HG03159 (cell line): Measurements from ENCODE around the gene MYOG.

Experiments
- ATAC-seq: cut with Tn5 transposase; IDR thresholded peaks from one replicate; pipeline ENCODE4 v1.9.1; 2021; ENCODE audit warnings: mild to moderate bottlenecking, moderate library complexity; ENCODE audit not compliant: unreplicated experiment

The MYOG gene

DNA sequence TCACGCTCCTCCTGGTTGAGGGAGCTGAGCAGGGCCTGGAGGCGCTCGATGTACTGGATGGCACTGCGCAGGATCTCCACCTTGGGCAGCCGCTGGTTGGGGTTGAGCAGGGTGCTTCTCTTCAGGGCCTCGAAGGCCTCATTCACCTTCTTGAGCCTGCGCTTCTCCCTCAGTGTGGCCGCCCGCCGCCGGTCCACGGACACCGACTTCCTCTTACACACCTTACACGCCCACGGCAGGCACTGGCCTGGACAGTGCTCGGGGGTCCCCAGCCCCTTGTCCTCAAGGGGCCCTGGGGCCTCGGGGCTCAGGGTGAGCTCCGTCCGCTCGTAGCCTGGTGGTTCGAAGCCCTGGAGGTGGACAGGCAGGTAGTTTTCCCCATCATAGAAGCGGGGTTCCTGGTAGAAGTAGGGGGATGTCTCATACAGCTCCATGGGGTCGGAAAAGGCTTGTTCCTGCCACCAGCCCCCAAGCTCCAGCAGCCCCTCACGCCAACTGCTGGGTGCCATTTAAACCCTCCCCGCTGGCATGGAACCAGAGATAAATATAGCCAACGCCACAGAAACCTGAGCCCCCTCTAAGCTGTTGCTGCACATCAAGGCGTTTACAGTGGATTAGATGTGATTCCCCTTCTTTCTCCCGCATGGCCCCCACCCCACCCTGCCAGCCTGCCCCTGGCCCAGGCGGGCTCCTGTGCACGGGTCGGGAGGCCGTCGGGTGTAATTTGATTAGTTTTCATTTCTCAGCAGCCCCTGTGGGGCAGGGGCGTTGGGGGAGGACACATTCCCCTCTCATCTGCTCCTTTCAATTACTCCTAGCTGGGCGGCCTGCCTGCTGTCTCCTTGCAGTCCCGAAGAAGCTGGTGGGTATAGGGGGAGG is at the start of gene MYOG:
Gene MYOG (minus strand): TSS at position 485 of the 879 bp plus-strand sequence. CDS start 51 bp downstream, at position 434.
- ATAC-seq: no peak

DNA sequence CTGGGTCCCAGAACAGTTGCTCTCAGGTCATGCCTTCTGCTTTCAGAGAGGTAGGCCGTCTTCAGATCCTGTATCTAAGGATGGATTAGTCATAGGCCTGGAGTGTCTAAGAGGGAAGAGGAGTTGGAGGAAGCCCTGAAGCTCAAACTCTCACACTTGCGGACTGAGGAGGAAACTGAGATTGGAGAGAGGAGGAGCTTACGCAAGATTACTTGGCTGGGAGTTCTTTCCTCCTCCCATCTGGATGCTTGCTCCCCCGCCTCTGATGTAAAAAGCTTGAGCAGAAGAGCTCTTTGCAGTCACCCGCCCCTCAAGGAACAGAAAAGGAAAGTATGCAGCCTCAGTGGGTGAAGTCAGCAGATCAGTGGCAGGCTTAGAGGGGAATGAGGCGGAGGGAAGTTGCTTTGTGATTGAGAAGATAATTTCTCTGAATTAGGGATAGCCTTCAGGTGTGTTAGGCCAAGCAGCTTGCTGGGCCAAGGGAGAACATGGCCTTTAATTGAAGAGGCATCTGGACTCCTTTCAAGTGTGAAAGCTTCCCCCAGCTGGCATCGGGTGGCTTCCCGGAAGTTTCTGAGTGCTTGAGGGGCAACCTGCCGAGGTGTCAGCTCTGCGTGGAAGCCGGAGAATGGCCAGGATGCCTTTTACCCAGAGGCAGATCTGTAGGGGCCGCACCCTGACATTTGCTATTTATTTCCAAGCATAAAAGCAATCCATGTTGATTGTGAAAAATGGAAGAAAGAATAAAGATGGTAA is 48.3 kb upstream of the MYOG start:
- ATAC-seq: no peak

DNA sequence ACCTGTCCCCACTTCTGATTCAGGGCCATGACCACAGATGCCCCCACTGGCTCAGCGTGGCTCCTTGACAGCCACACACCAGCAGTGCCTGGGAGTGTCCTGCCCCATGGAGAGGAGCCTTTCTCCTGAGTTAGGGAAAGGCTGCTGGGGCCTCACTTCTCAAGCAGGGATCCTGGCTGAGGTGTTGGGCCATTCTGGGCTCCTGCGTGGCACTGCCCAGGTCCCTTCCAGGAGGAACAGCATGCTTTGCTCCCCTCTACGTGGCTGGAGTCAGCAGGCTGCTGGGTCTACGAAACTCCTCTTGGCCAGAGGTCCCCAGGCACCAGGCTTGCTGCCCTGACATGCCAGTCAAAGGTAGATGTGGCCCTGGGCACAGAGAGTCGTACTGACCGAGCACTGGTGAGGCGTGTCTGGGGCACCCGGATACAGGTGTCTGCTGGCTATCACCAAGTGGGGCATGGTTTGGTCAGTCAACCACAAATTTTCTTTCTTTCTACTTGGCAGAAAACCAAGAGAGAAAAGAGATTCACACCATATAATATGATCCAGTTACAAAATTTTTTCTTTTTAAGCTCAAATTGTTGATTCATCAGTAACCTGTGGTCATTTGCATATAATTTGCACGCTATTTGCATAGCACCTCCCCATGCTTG is 45.9 kb upstream of the MYOG start:
- ATAC-seq: no peak

DNA sequence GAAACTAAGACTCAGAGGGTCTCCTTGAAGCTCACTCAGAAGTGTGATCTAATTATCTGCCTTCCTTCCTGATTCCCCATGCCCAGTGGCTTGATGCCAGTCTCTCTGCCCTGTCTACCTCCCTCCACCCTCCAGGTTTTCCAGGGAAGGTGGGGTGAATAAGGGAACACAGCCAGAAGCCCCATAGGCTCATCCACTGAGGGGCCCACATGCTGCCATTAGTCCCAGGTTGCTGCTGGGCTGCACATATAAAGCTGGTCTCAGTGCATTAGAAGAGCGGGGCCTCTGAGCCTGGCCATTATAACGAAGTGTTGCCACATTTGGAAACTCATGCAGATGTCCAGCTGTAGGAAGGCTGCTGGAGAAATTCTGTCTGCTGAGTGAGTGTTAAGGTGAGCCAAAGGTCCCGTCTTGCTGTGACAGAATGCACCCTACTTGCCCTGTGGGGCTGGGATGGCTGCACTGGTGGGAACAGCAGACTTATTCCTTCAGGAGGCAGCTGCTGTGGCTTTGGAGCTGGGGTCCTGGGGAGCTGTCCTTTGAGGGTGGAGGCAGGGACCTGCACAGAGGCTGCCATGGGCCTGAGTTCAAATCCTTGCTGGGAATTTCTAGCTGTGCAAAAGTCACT is 44.7 kb upstream of the MYOG start:
- no peak for ATAC-seq

DNA sequence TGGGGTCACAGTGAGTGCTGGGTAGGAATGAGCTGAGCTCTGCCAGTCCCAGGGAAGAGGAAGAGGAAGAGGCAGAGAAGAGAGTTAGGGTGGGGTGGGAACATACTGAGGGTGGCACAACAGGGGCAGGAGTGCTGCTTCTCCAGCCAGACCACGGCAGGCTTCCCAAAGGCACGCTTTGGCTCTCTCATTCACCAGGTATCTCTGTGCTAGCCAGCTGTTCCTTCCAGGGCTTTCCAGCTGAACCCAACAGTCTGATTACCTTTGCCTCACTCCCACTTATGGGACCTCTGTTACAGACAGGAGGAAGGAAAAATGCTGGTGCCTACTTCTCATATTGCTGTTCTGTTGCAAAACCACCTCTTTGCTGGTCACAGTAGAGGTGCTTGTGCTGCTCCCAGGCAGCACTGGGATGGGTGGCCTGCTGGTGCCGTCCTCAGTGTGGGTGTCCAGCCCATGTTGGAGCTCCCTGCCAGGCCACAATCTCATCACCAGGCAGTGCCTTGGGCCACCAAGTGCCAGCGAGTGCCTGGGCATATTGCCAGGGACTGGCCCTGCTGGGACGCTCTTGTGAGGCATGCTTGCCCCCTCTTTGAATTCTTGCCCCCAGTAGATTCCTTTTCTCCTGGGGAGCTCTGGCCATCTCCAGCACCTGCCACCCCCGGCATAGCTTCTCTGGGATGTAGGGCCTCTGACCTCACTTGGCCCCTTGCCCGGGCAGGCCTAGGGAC is 43.9 kb upstream of the MYOG start:
- ATAC-seq: no peak

DNA sequence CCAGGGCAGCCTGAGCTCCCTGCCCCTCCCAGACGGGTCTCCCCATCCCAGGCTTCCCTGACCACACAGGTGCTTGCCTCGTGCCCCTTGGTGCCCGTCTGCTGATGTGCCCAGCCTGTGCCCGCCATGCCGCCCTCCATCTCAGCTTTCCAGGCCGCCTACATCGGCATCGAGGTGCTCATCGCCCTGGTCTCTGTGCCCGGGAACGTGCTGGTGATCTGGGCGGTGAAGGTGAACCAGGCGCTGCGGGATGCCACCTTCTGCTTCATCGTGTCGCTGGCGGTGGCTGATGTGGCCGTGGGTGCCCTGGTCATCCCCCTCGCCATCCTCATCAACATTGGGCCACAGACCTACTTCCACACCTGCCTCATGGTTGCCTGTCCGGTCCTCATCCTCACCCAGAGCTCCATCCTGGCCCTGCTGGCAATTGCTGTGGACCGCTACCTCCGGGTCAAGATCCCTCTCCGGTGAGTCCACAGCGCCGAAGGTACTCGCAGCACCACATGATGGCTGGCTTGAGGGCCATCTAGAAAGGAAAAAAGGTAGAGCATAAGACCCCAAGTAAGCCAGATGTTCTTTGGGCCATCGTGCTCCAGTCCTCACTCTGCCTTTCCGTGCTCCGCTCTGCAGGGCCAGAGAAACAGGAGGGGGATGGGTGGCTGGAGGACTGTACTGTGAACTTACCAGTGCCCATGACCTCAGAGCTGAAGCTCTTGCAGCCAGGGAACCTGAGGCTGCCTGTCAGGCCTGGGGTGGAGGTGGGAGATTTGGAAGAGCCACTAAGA is 43.1 kb upstream of the MYOG start:
- no peak for ATAC-seq

DNA sequence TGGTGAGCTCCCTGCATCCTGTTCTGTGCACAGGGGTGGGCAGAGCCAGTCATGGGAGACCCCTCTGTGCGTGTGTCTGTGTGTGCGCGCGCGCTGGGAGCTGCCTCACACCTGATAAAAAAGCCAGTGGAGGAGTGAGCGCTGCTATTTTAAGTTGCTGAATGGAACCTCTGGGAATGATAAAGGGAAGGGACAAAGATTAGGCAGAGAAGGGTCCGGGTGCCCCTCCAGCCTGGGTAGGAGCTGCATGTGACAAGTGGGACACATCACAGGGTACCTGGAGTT is 42.6 kb upstream of the MYOG start:
- no peak for ATAC-seq

DNA sequence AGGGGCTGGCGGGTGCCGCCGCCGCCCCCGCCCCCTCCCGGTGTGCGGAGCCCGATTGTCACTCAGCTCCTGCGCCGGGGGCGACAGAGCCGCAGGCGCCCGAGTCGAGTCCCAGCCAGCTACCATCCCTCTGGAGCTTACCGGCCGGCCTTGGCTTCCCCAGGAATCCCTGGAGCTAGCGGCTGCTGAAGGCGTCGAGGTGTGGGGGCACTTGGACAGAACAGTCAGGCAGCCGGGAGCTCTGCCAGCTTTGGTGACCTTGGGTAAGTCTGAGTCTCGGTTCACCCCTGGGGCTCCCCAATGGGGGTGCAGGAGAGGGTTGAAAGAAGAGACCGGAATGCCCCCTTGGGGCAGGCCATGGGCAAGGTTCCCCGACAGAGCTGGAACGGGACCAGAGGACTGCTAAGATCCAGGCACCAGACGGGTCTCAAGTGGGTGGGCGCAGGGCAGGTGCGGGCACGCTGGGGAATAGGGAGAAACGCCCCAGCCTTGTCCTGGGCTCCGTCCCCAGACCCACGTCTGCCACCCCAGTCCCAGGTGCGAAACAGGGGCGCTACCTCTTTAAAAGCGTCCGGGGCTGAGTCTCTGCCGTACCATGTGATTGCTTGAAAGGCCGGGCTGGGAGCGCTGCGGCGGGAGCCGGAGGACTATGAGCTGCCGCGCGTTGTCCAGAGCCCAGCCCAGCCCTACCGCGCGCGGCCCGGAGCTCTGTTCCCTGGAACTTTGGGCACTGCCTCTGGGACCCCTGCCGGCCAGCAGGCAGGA is 42.0 kb upstream of the MYOG start, which contains the start of gene ADORA1:
Gene ADORA1 (plus strand): TSS at position 61 of the 765 bp plus-strand sequence. CDS start 1,116 bp downstream, outside the sequence.
- ATAC-seq: no peak

DNA sequence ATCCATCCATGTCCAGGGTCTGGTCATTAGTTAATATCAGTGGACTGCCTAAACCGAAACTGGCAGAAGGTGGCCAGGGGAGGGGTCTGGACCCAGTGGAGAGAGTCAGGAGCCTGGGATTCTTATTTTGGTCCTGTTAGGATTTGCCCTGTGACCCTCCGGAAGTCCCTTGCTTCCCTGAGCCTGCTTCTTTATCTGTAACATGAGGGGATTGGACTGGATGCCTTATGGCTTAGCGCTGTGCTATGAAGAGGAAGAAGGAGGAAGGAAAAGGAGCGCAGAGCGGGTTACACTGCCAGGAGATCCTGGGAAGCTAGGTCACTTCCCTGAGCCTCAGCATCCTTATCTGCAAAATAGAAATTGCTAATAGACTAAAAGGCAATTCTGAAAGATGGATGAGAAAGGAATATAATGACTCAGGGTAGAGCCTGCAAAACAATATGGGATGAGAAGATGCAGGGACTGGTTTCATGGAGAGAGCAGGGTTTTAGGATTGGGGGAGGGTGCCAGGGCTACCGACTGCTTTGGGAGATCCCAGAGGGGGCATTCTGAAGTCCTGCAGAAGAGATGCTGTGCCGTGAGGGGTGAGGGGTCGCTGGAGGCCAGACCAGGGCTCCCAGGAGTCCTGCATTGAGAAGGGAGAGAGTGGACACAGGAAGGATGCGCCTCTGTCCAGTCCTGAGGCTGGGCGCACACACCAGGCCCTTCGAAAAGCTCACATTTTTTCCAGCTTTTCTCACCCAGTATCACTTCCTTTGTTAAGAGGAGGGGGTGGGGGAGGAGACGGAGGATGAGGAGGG is 41.3 kb upstream of the MYOG start:
- ATAC-seq: no peak

DNA sequence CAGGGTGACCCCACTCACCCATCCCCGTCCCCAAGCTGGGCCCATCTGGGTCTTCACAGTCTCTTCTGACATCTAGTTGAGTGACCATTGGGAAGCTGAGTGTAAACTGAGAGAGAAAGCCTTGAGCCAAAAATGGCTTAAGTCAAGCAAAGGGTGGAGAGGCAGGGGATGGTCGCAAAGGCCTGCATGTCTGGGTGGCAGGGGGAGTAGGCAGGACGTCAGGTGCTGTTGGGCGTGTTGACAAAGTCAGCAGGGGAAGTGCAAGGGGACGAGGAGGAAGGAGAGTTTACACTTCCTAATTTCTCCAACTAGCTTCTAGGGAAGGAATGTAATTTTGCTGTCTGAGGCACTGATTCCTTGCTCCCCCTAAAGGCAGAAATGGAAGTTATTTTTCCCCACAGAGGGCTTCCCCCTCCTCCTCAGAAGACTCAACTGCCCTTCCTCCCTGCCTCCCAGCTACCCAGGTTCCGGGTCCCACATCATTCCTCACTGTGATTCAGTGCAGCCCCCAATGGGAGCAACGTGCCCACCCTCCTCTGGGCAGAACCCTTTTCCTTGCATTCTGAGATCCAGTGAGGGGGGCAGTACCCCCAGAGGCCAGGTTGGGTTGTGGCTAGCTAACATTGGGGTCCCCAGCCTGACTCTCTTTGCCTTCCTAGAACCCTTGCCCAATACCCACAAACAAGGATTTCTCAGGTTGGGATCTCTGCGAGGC is 40.5 kb upstream of the MYOG start:
- no peak for ATAC-seq

DNA sequence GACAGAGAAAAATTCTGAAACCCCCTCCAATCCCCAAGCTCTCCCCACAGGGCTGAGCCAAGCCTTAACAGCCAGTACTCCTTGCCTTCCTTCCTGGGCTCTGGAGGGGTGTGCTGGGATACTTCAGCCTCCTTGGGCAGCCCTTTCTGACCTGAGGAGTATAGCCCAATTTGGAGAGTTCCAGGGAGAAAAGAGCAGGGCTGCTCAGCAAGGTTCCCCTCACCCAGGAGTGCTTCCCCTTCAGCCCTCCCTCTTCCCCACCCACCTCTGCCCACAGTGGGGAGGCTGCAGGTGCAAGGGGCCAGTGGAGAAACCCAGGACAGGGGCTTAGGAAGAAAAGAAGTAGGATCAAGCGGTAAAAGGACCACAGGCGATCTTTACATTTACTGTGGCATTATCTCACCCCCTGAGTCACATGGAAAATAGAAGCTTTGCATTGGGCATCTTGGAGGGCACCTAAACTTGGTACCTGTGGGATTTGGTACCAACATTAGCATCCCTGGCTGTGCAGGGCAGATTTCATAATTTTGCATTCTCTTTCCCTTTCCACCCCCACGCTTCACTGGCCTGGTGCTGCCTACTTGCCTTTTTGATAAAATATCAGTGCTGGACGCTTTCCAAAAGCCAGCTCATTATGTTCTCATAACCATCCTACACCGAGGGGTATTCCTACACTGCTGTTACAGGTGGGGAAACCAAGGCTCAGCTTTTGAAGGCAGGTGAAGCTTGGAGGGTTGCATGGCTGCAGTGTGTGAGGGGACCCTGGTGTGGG is 38.9 kb upstream of the MYOG start:
- ATAC-seq: no peak

DNA sequence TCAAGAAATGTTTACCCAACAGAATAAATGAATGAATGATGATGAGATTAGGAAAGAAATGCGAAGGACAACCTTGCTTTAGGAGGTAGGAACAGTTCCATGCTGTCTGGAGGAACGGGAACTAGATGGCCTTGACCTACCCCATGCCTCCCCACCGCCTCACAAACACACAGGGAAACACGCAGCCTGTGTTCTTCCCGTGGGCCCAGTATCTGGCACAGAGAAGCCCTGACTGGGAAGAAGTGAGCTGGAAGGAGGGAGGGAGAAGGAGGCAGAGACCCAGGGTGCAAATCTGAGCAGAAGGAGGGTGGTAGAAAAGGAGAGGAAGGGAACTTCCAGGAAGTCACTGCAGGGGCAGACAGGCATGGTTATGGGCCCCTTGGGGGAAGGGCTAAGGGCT is 38.2 kb upstream of the MYOG start:
- ATAC-seq: no peak

DNA sequence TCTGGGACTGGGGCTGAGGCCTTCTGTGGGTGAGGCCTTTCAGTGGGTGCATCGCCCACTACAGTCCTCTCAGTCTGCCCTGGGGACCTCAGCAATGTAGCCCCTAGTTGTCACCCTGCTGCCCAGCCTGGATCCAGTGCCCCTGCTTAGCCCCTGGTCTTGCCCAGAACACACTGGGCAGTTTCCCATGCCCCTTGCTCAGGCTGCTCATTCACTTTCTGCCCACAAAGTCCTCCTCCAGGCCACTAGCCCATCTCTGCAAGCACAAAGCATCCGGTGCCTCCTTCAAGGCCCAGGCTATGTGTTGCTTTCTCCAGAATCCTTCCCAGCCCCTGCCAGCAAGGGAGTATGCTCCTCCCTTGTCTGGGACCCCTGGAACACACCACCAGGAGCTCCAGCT is 36.3 kb upstream of the MYOG start:
- no peak for ATAC-seq

DNA sequence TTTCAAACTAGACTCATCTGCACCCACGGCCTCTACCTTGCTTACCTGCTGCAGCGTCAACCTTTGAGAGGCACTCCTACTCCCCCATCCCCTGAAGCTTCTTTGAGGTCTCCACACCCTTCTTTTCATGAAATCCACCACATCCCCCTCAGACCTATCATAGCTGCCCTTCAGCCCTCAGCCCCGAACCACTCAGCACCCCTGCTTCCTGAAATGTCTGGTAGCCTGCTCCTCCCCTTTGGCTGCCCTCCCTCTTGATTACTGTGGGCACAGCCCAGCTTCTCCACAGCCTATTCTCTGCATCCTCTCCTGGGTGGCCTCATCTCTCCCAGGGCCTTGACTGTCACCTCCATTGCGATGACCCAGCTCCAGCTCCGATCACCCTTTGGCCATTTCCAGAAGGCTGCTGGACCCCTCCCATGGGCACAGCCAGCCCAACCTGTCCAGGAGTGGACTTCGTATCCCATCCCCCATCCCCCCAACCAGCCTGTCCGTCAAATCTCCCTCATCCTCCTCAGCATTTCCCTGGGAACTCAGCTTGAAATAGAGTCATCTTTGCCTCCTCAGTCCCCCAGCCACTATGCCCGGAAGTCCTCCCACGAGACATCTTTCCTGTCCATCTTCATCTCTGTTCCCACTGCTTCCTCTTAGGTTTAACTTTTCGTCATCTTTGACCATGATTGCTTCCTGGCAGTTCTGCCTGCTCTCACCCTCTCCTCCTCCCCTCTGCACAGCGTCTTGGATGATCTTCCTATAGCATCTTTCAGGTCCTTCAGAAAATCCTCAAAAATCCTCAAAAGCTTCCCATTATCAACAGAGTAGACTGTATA is 35.6 kb upstream of the MYOG start:
- no peak for ATAC-seq

DNA sequence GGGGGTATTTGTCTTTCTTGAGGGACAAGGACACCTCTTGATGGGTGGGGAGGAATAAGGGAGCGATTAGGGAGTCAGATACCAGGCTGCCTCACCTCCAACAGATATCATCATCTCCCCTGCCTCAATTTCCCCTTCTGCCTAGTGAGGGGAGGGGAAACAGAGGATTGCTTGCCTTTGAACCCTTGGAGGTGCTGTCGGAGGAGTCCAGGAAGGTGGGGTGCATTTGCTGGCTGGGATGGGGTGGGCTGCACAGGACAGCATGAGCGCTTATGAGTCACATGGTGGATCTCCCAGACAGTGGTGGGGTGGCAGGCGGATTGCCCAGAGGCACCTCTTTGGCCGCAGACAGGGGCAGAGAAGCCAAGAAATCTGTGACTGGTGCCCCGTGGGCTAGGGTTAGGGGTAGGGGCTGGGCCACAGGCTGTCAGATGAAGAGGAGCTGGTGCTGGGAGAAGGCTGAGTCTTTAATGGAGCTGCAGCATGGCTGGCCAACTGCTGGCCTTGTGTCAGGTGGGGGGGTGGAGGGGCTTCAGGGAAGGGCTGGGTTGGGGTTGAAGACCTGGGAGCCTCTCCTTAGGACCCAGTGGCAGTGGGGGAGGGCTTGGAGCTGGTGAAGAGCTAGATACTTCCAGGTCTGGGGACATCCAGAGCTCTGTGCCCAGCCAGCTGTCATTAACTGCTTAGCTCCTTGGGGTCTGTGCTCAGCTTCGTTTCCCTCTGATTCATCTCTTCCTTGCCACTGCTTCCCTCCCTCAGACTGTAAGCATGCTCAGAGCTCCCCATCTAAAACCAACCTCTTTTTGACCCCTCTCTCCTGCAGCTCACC is 34.7 kb upstream of the MYOG start:
- no peak for ATAC-seq
